CD4-positive, alpha-beta T cell treated with Interleukin-2 at 100 ng/mL for 4 hours (primary cell): ENCODE results near the gene TRIM51G.
"Not testable (repeated sequence)": the region's sequence is repeated elsewhere in the genome, so short reads cannot be mapped to it uniquely, and the experiment has no call there.

Source experiments
- DNase-seq: peaks from one replicate; pipeline ENCODE4 v3.0.0-alpha.2; 2020; ENCODE audit warnings: low spot score

Gene TRIM51G

DNA sequence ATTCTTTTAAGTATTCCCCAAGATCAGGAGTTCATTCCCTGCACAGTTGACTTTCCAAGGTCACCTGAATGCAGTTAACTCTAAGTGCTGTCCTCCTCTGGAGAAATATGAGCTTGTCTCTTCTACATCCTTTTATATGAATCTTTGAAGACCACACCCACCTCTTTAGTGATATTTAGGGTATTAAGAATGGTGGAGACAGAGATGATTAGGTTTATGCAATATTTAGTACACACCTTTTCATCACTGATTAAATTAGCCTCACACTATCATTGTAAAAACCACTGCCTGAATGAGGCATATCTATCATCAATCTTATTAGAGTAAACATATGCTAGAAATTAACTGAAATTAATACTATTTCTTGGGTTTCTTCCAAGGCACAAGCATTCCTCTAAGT lies at the start of gene TRIM51G:
Gene TRIM51G (minus strand): TSS at position 101 of the 400 bp plus-strand sequence. CDS start 2,190 bp downstream, outside the sequence.
- not testable (repeated sequence) for DNase-seq

DNA sequence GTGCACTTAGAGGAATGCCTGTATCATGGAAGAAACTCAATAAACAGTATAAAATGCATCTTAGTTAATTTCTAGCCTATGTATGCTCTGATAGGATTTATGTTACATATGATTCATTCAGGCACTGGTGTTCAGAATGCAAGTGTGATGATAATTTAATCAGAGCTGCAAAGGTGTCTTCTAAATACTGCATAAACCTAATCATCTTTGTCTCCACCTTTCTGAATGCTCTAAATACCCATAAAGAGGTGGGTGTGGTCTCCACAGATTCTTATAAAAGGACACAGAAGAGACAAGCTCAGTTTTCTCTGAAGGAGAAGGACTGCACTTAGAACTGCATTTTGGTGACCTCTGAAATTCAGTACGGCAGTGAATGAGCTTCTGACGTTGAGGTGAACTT lies 44.8 kb upstream of the TRIM51G start, which contains the start of gene TRIM49B:
Gene TRIM49B (plus strand): TSS at position 301 of the 400 bp plus-strand sequence. CDS start 2,777 bp downstream, outside the sequence.
- not testable (repeated sequence) for DNase-seq

- not testable (repeated sequence) for DNase-seq
Observed at GRCh38 chr11:48968592-48968991, 15.1 kb downstream of the TRIM51G start.

GRCh38 chr11:48955315-48956049 lies 28.2 kb downstream of the TRIM51G start:
- DNase-seq = not testable (repeated sequence)

DNA sequence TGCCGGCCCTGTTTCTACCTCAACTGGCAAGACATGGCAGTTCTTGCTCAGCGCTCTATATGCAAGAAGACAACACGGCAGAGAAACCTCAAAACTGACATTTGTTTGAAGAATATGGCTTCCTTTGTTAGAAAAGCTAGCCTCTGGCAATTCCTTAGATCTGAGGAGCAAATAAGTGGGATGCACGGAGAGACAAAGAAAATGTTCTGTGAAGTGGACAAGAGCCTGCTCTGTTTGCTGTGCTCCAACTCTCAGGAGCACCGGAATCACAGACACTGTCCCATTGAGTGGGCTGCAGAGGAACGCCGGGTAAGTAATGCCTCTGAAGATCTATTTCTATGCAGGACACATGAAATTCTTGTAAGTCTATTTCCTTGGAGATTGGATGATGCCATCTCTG lies 37.9 kb downstream of the TRIM51G start:
- not testable (repeated sequence) for DNase-seq
